Smooth muscle cell of the umbilical artery (primary cell): ENCODE data around the gene DDAH2. TPM values are rescaled to one million over a fixed set of nuclear protein-coding genes. Genes with fewer than 3 reads are reported as not detected.

Experiments used
- total RNA-seq: library from RNA; depleted of rRNA; stranded (reverse); fragments of >200 nt; gene quantifications from 2 replicates; pipeline ENCODE4 v1.2.3, GENCODE V29; 2014

DDAH2 gene
- total RNA-seq, result 54.9 and 59.1 TPM in 2 replicates

GRCh38 chr6:31728767-31729514 is at the start of gene DDAH2:
TSS of gene DDAH2 (minus strand) at chr6:31729299. CDS start at chr6:31729161, 138 bp downstream.

GRCh38 chr6:31776989-31777666 is 48.0 kb upstream of the DDAH2 start, which contains the start of gene VWA7:
TSS of gene VWA7 (minus strand) at chr6:31777328. CDS start at chr6:31776779, 549 bp downstream.

GRCh38 chr6:31762356-31762755 is 33.3 kb upstream of the DDAH2 start, which contains the start of gene SAPCD1:
TSS of gene SAPCD1 (plus strand) at chr6:31762656. CDS start at chr6:31763055, 399 bp downstream.

GRCh38 chr6:31739639-31740396 is 10.7 kb upstream of the DDAH2 start, which contains the start of gene MSH5:
TSS of gene MSH5 (plus strand) at chr6:31740005. CDS start at chr6:31740467, 462 bp downstream.

GRCh38 chr6:31736021-31736767 is 7.1 kb upstream of the DDAH2 start, which contains the start of gene CLIC1:
TSS of gene CLIC1 (minus strand) at chr6:31736530. CDS start at chr6:31736300, 230 bp downstream.

GRCh38 chr6:31723245-31723979 is 5.7 kb downstream of the DDAH2 start, which contains the start of gene MPIG6B:
TSS of gene MPIG6B (plus strand) at chr6:31723373. CDS start at chr6:31723384, 11 bp downstream.

GRCh38 chr6:31721351-31722020 is 7.6 kb downstream of the DDAH2 start, which contains the start of gene LY6G6C:
TSS of gene LY6G6C (minus strand) at chr6:31721746. CDS start at chr6:31721679, 67 bp downstream.

GRCh38 chr6:31715022-31715958 is 13.8 kb downstream of the DDAH2 start, which contains the start of gene LY6G6D:
TSS of gene LY6G6D (plus strand) at chr6:31715348. CDS start at chr6:31715356, 8 bp downstream.

GRCh38 chr6:31706599-31706998 is 22.5 kb downstream of the DDAH2 start, which contains the start of gene LY6G6F:
TSS of gene LY6G6F (plus strand) at chr6:31706866. CDS start at chr6:31706907, 41 bp downstream.

GRCh38 chr6:31702819-31703716 is 26.0 kb downstream of the DDAH2 start, which contains the start of gene ABHD16A:
TSS of gene ABHD16A (minus strand) at chr6:31703324. CDS start at chr6:31703281, 43 bp downstream.

GRCh38 chr6:31680226-31681134 is 48.6 kb downstream of the DDAH2 start, which contains the start of gene LY6G5C:
TSS of gene LY6G5C (minus strand) at chr6:31681067. CDS start at chr6:31680373, 694 bp downstream.

Other genes with a start within 250 kb of the DDAH2 start
- 6.5 and 9.6 TPM in 2 replicates for gene MICB, start 231.2 kb downstream of the DDAH2 start, total RNA-seq
- gene MCCD1, start 200.3 kb downstream of the DDAH2 start, total RNA-seq, result not detected in 2 replicates
- 222 and 273 TPM in 2 replicates for gene DDX39B, start 187.3 kb downstream of the DDAH2 start, total RNA-seq
- 2.6 and 3.3 TPM in 2 replicates for gene ATP6V1G2, start 182.7 kb downstream of the DDAH2 start, total RNA-seq
- 12.0 and 23.5 TPM in 2 replicates for gene NFKBIL1, start 181.7 kb downstream of the DDAH2 start, total RNA-seq
- not detected in 2 replicates for gene LTA, start 157.0 kb downstream of the DDAH2 start, total RNA-seq
- under 0.01 TPM in 1 of 2 replicates, not detected in the other for gene TNF, start 153.7 kb downstream of the DDAH2 start, total RNA-seq
- not detected in 2 replicates for gene LTB, start 146.9 kb downstream of the DDAH2 start, total RNA-seq
- not detected in 2 replicates for gene LST1, start 143.0 kb downstream of the DDAH2 start, total RNA-seq
- gene NCR3, start 136.3 kb downstream of the DDAH2 start, total RNA-seq, result not detected in 2 replicates
- gene AIF1, start 114.1 kb downstream of the DDAH2 start, total RNA-seq, result not detected in 2 replicates
- gene PRRC2A, start 108.6 kb downstream of the DDAH2 start, total RNA-seq, result 29.1 and 76.5 TPM in 2 replicates
- 116 and 226 TPM in 2 replicates for gene BAG6, start 76.6 kb downstream of the DDAH2 start, total RNA-seq
- gene APOM, start 73.4 kb downstream of the DDAH2 start, total RNA-seq, result 0.60 and 0.89 TPM in 2 replicates
- gene C6orf47, start 68.5 kb downstream of the DDAH2 start, total RNA-seq, result 16.6 and 22.0 TPM in 2 replicates
- 10.1 and 10.3 TPM in 2 replicates for gene GPANK1, start 64.3 kb downstream of the DDAH2 start, total RNA-seq
- 73.6 and 90.3 TPM in 2 replicates for gene CSNK2B, start 63.2 kb downstream of the DDAH2 start, total RNA-seq
- gene LY6G5B, start 59.3 kb downstream of the DDAH2 start, total RNA-seq, result 2.9 and 3.0 TPM in 2 replicates
- 0.51 and 0.59 TPM in 2 replicates for gene LY6G5C, start 48.2 kb downstream of the DDAH2 start, total RNA-seq
- 38.6 and 56.1 TPM in 2 replicates for gene ABHD16A, start 26.0 kb downstream of the DDAH2 start, total RNA-seq
- not detected in 2 replicates for gene LY6G6F, start 22.4 kb downstream of the DDAH2 start, total RNA-seq
- gene LY6G6D, start 14.0 kb downstream of the DDAH2 start, total RNA-seq, result not detected in 2 replicates
- not detected in 2 replicates for gene LY6G6C, start 7.6 kb downstream of the DDAH2 start, total RNA-seq
- gene MPIG6B, start 5.9 kb downstream of the DDAH2 start, total RNA-seq, result not detected in 2 replicates
- gene CLIC1, start 7.2 kb upstream of the DDAH2 start, total RNA-seq, result 514 and 620 TPM in 2 replicates
- 3.6 and 10.9 TPM in 2 replicates for gene MSH5, start 10.7 kb upstream of the DDAH2 start, total RNA-seq
- gene SAPCD1, start 33.4 kb upstream of the DDAH2 start, total RNA-seq, result 1.2 TPM in 2 replicates
- gene VWA7, start 48.0 kb upstream of the DDAH2 start, total RNA-seq, result 0.09 TPM in 1 of 2 replicates, not detected in the other
- gene VARS1, start 66.5 kb upstream of the DDAH2 start, total RNA-seq, result 67.4 and 123 TPM in 2 replicates
- gene LSM2, start 77.7 kb upstream of the DDAH2 start, total RNA-seq, result 17.2 and 18.4 TPM in 2 replicates
- gene HSPA1L, start 86.0 kb upstream of the DDAH2 start, total RNA-seq, result 1.2 and 2.1 TPM in 2 replicates
- gene HSPA1A, start 86.2 kb upstream of the DDAH2 start, total RNA-seq, result 73.6 and 99.1 TPM in 2 replicates
- gene HSPA1B, start 98.4 kb upstream of the DDAH2 start, total RNA-seq, result 84.9 and 117 TPM in 2 replicates
- gene NEU1, start 133.5 kb upstream of the DDAH2 start, total RNA-seq, result 72.0 and 133 TPM in 2 replicates
- gene SLC44A4, start 149.7 kb upstream of the DDAH2 start, total RNA-seq, result 0.05 and 0.30 TPM in 2 replicates
- 51.1 and 57.6 TPM in 2 replicates for gene EHMT2, start 168.4 kb upstream of the DDAH2 start, total RNA-seq
- 3.6 and 4.7 TPM in 2 replicates for gene ZBTB12, start 172.8 kb upstream of the DDAH2 start, total RNA-seq
- 0.42 and 0.89 TPM in 2 replicates for gene C2, start 198.4 kb upstream of the DDAH2 start, total RNA-seq
- 4.1 and 28.8 TPM in 2 replicates for gene CFB, start 216.8 kb upstream of the DDAH2 start, total RNA-seq
- 89.1 and 109 TPM in 2 replicates for gene NELFE, start 229.7 kb upstream of the DDAH2 start, total RNA-seq
- 60.3 and 63.7 TPM in 2 replicates for gene SKIC2, start 229.9 kb upstream of the DDAH2 start, total RNA-seq
- 11.0 and 11.3 TPM in 2 replicates for gene DXO, start 242.8 kb upstream of the DDAH2 start, total RNA-seq